Activated CD4-positive, CD25-positive, alpha-beta regulatory T cell treated with anti-CD3 and anti-CD28 coated beads, Interleukin-2, amount 50 U/mL, for 16 hours (primary cell): ENCODE results near the gene AOAH.

Experiments used
- DNase-seq: peaks from one replicate; pipeline ENCODE4 v3.0.0-alpha.2; 2020; ENCODE audit warnings: low read depth, low spot score

AOAH gene

DNA sequence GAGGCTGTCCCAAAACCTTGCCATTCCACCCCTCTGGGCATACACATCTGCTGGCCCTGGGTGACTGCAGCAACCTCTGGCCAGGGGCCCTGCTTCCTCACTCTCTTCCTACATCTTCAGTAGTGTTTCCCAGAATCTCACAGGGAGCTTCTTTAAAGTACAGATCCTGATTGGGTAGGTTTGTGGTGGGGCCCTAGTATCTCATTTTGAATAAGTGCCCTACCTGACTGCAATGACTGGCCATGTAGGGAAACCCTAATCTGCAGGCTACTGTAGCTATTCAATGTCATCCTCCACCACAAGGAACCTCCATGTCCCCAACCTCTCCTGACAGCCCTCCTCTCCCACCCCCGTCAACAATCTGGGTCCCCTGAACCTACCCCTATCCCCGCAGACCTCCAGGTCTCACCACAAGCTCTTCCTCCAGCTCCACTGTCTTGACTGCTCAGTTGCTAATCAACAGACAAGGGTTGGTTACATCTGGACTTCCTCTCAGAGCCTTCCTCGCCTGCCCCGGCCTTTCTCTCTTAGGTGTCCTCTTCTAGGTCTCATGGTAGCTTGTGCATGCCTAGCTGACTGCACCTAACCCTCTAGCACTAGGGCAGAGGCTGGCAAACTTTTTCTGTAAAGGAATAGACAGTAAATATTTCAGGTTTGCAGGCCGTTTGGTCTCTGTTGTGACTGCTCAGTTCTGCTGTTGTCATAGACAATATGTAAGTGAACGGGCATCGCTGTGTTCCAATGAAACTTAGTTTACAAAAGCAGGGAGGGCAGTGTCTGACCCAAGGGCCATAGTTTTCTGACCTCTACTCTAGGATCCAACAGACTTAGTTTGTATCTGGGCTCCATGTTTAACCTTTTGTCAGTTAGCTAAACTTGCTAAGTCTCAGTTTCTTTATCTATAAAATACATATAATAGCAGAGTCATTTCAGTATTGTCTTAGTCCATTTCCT, 121.1 kb downstream of the AOAH start:
- no peak for DNase-seq

DNA sequence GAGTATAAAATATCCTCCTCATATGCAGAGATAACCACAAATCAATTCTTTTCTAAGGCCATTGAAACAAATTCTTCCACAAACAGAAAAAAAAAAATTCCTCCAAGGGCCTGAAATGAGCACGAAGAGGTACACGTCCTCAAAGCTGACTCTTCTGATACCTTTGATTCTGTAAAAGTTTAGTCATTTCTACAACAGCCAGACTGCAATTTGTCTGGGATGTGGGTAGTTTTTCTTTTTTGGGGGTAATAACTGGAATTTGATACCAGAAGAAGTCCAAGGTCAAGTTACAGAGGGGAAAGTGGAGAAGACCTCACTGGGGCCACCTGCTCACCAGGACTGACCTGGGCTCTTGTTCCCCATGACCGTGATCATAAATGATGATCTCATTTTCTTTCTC, 121.8 kb downstream of the AOAH start:
- no peak for DNase-seq

DNA sequence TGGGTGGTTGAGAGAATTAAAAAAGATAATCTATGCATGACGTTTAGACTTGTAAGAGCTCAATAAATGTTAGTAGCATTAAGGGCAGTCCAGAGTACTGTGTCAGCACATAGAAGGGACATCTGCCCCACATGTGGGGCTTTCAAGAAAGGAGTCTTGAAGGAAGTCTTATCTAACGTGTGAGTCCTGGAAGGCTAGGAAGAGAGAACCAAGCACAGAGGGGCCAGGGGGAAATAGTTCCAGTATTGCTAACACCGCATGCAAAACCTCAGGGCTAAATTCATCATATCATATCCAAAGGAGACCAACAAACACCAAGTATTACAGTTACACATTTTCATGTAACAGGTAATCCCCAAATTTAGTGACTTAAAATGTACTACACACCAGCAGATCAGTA, 122.7 kb downstream of the AOAH start:
- no peak for DNase-seq

DNA sequence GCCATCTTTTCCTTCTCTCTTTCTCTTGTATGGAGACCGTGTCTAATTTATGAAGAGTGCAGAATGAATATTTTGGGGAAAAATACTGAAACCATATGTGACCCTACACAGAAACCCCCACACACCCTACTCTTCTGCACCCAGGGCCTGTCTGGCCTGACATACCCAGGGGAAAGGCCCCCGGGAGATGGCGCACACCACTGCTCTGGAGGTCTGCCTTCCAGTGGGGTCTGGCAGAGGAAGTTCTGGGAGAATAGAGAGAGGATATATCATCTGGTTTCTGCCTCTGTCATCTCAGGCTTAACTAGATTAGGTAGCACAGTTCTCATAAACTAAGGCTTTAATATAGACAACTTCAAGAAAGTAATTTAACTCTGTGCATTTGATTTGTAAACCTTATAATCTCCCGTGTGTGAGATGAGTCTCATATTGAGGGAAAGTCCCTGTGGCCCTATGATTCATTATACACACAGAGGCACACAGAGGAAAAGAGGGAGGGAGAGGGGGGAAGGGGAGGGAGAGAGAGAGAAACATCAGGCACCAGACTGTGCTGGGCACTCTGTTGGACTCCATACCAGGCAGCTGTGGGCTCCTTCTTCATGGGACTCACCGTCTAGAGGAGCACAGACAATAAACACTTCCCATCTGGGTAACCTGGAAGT, 123.3 kb downstream of the AOAH start:
- no peak for DNase-seq

DNA sequence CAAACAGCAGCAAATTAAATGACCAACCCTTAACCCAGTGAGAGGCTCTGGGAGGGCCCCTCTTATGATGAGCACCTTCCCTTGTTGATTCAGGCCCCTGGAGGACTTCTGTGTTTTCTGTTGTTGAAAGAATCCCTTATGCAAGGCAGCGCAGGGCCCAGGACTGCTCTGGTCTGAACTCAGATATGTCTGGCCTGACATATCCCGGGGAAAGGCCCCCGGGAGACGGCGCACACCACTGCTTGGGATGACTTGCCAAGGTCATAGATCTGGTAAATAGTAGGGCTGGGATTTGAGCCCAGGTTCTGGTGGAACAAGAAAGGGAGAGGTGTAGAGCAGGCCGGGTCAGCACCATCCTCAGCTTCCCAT, 124.0 kb downstream of the AOAH start:
- DNase-seq, result no peak

DNA sequence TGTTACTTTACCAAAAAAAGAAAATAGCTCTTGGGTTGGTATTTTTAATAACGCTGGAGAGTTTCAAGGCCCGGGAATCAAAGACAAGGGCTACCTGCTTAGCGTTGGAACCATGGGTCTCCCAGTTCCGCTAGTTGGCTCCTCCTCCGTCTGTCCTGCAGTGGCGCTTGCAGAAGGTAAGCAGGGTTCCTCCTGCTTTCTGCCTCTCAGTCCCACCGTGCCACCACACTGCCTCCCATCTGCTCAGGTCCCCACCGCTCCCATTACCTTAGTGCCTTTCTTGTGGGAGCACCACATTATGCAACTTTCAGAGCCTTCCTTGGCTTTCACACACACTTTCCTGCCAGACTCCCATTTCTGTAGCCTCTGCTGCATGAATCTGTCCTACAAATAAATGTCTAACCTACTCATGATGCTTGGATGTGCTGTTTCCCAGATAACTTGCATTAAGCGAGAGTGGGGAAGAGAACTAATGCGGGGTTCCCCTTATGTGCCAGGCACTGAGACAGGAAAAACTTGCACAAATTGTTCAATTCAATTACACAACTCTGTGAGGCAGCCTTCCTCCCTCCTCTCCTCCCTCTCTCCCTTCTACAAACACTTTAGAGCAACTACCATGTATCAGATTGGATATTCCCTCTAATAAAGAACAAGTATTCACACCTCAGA, 124.5 kb downstream of the AOAH start:
- no peak for DNase-seq

DNA sequence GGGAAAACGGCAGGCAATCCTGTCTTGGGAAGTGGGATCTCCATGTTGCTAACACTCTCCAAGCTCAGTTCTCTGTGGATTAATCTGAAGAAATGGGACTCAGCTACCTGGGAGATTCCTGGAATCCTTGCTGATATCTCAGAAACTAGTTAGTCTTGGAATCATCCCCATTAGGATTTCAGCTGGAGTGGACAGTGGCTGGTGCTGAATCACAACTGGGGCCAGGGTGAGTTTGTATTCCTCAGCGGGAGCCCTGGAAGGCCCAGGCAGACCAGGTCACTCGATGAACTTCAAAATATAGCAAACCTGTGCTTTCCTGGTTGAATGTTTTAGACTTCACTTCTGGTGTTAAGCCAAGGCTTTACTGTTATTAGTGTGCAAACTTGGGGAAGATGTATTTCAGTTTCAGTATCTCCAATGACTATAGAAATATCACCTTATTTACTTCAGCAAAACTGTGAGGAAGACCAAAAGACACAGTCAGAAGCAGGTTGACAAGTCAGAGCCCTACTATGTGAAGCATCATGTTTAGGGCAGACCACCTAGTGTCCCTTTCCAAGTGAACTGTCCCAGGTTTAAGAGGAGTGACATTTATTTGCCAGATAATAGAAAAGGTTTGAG, 126.1 kb downstream of the AOAH start:
- DNase-seq, result no peak

DNA sequence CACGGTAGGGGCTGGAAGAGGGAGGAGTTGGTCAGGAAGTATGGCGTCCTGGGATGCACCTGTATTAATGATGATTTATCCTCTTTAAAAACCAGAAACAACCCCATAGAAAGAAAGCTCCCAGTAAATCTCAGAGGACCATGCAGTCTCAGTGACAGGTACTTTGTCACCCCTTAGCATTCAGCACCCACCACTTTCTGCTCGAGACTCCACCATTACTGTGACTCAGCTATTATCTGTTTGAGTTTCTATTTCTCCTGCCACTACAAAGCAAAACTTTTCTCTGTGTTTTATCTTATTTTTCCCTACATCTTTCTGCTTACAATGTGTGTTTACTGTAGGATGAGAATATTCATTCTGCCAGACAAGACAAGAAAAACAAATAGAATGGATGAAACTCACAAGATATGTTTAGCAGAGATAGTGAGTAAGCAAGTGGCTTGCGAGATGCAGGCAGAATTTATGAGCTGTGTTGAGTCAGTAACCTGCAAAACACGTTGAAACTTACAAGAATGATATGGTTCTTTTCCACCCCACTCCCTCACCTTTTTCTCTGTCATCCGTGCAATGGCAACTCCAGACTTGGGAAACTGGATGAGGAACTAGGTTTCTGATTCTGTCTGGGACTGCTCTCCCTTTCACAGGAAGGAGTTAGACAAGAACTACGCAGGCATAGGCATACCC, 127.1 kb downstream of the AOAH start:
- no peak for DNase-seq

DNA sequence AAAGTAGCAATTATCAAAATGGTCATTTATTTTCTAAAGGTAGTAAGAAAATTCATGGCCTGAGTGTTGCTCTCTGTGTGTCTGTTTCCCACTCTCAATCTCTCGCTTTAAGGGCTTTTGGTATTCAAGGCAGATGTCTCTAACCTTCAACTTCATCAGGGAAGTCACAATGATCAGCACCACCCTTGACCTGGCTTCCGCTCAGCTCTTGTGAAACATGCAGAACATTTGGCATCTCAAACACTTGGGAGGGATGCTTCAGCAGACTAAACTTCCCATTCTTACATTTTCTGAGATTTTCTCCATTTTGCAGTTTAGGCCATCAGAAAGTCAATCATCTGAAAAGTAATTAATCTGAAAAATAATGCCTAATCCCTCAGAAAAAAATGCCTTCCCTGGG, 129.8 kb downstream of the AOAH start:
- no peak for DNase-seq

DNA sequence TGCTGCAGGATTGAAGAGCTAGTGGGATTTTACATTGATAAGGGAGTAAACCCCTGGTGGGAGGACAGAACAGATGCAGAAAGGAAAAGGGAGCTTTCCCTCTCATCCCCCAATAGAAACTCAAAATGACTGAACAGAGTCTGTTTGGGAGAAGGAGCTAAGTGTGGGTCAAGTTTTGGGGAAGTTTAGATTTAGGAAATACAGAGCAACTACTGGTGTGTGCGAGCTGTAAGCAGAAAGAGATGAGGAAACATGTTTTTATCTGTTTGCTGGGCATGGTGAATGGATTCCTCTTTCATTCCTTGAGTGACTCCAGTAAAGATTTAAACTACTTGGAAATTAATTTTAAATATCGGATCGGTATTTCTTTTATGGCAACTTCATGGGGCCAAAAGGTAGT, 132.7 kb downstream of the AOAH start:
- DNase-seq, result no peak

DNA sequence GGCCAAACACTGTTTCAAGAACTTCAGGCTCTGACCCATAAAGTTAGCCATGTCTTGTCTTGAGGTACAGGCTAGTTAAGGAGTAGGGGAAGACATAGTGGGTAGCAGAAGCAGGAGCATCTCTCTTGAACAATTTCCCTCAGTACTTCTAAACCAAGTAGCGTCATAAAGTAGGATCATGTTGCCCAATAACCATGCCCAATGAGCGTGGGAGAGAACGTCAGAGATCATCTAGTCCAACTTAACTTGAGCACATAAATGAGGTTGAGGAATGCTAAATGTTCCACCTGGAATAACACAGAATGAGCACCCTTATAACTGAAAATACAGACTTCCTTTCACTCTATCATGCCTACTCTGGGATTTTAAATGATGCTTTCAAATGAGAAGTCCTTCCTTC, 134.9 kb downstream of the AOAH start:
- DNase-seq, result no peak

DNA sequence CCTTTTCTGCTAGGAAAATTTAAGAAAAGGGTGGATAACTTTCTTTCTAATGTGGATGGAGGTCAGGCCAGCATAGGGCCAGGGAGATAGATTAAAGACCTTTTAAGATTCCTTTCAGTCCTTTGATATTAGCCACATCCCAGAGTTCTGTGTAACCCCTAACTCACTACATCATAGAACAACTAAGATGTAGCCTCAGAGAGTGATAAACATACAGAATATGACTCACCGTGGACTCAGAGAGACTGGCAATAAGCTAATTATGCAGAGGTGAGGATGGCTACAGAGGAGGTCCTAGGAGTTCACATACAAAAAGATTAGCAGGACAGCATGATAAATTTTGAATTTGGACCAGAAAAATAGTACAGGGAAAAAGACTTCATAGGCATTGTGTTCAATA, 141.0 kb downstream of the AOAH start:
- no peak for DNase-seq

DNA sequence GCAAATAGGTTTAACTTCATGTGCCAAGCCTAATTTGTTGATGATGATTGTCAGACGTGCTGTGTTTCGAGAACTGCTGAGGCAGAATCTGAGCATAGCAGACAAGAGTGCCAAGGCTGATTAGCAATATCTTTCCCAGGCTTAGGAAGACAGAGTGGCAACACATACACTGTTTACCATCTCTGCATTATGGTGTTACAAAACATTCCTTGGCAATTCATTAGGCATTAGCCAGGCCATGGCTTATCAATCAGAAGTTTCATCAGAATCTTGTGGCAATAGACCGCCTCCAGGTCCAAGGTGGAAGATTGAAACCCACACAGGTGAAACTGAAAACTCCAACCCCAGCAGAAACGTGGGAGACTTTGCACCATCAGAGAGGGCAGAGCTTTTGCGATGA, 148.5 kb downstream of the AOAH start:
- no peak for DNase-seq

DNA sequence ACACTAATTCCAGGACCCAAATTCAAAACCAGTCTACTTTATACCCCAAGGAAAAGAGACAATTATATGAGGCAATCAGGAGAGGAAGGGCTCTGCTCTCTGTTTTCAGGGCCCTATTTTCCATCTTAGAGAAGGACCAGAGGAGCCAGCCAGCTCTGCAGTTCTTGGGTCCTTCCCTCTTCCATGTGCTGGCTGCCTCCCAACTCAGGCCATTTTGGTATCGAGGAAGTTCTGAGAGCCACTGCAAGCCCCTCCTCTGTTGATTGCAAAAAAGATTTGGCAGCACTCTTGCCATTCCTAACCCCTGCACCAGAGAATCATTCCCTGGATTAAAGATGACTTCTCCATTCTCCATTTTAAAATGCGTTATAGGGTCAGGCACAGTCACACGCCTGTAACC, 151.2 kb downstream of the AOAH start:
- DNase-seq, result no peak

DNA sequence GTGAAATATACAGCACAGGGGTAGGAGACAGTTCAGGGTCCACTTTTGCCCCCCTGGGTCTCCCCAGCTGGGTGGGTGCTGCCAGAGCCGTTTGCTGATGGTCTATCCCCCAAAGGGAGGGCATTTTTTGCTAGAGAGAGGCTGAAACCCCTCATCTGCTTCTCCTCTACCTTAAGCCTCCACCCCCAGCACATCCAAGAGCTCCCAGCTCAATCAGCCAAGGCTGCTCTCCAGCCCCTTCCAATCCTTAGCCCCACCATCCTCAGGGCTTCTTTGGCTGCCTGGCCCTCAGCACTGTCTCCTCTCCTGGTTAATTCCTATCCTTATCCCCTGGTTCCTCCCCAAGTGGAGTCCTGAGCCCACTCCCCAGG, 153.1 kb downstream of the AOAH start:
- DNase-seq, result no peak

DNA sequence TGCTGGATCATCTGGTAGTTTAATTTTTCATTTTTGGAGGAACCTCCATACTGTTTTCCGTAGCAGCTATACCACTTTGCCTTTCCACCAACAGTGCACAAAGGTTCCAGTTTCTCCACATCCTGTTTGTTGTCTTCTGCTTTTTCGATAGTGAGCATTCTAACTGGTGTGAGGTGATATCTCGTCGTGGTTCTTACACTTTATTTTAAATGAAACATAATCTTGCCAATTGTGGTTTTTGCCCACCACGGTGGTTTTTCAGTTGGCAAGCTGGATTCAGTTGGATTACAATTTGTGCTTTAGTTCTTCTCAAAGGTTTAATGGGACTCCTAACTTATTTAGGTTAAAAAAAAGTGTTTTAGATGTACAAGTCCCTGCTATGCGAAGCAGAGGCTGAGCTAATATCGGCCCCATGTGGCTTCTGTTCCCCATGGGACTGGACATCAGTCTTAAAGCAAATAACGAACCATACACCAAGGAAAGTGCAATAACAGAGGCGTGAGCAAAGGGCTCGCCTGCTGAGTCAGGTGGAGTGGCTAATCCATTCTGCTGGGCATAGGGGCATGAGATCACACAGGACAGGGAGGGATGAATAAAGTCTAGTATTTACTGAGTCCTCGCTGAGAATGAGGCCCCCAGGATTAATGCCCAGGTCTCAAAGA, 153.6 kb downstream of the AOAH start:
- DNase-seq, result no peak

DNA sequence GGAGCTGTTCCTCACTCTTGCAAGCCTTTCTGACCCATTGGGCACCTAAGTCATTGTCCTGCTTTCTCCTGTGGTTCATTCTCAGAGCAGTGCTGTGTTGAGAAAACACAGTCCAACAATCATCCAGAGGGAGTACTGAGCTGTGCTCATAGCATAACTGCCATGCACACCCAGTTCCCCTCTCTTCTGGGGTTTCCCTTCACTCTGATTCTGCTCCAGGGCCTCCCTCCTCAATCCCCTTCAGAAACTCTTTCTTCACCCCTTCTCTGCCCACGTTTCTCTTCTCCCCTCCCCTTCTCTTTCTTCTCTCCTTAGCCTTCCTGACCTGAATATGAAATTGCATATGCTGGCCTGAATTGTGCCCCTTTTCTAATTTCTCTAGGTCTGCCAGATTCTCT, 155.8 kb downstream of the AOAH start:
- DNase-seq, result no peak

DNA sequence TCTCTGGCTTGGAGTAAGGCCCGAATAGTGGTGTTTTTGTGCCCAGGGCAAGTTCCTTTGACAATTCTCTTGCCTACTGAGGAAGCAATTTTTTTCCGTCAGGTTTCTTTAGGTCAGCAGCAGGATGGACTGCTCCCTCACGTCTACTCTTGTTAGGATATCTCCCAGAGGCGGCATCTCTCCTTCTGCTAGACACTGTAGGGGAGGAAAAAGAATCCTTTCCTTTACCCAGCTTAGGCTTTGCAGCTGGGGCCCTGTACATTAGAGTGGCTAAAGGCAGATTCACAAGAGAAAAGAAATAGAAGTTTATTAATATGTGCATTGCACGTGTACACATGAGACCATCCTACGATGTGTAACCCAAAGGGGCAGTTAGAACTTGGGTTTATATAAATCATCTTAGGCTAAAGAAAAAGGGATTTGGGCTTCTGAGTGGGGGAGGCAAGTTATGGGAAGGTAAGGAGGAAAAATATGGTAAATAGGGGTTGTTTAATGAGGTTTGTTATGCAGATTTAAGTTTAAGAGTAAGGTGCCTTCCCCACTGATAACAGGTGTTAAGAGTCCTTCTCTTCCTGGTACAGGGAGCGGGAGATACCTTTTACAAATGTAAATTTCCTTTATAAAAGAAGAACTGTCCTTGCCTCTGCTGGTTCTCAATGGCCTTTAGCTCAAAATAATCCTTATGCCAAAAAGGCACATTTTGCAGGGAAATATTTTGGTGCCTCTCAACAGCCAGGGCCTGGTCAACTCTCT, 156.4 kb downstream of the AOAH start:
- no peak for DNase-seq

DNA sequence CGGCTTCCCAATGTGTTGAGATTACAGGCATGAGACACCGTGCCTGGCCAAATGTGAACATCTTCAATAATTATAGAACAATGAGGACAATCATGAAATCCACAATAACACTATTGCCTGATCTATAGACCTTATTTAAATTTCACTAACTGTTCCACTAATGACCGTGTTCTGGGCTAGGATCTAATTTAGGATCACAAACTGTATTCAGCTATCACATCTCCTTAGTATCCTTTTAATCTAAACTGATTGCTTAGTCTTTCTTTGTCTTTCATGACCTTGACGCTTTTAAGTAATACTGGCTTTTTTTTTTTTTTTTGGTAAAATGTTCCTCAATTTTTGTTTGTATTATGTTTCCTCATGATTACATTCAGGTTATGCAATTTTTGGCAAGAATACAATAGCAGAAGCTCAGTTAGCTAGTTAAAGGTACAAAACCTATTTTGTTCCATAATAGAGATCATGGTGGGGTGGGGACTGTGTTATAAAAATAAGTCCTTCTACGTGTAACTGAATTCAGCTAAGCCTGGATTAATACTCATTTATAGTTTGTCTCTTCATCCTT, 158.4 kb downstream of the AOAH start:
- DNase-seq, result no peak

DNA sequence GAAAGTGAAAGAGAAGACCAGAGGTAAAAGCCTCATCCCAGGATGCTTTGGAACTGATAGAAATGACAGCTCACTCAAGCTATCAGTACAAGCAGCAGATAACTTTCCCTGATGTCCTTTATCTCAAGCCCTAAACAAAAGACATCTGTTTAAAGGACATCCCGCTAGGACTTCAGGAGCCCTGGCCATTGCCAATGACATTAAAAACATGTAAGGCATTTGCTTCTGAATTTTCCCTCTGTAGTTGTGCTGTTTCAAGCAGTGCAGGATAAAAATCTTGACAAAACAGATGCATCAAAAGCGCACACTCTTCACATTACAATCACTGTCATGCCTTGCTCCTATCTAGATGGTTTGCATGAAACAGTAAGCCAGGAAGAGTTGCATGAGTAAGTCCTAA, 159.8 kb downstream of the AOAH start:
- no peak for DNase-seq
